Measurements from ENCODE around the gene CIAPIN1.
"Not testable (repeated sequence)": the region's sequence is repeated elsewhere in the genome, so short reads cannot be mapped to it uniquely, and the experiment has no call there.

DNA sequence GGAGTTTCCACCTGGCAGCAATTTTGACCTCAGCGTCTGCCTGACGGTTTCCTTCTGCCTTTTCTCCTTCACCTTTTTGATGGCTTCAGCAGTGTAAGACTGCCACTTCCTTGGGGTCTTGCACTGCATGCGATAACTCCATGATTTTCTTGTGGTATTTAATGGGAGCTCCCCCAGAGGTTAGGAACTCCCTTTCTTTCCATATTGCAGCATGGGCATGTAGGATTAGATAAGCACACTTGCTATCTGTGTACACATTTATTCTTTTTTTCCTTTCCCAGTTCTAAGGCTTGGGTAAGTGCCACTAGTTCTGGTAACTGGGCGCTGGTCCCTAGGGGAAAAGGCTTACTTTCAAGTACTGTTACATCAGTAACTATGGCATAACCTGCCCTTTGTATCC is 49.7 kb downstream of the CIAPIN1 start:
- TF ChIP-seq, protein P1, sequence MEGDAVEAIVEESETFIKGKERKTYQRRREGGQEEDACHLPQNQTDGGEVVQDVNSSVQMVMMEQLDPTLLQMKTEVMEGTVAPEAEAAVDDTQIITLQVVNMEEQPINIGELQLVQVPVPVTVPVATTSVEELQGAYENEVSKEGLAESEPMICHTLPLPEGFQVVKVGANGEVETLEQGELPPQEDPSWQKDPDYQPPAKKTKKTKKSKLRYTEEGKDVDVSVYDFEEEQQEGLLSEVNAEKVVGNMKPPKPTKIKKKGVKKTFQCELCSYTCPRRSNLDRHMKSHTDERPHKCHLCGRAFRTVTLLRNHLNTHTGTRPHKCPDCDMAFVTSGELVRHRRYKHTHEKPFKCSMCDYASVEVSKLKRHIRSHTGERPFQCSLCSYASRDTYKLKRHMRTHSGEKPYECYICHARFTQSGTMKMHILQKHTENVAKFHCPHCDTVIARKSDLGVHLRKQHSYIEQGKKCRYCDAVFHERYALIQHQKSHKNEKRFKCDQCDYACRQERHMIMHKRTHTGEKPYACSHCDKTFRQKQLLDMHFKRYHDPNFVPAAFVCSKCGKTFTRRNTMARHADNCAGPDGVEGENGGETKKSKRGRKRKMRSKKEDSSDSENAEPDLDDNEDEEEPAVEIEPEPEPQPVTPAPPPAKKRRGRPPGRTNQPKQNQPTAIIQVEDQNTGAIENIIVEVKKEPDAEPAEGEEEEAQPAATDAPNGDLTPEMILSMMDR (IDR thresholded peaks at IDR 0.05) = not testable (repeated sequence)
- TF ChIP-seq POLR2A, POLR2AphosphoS5 (IDR thresholded peaks at IDR 0.05): not testable (repeated sequence)

Measured in suprapubic skin (tissue), 4 donors.